Gastrocnemius medialis (tissue), 4 donors: ENCODE data around the gene NVL. TPM values are rescaled to one million over a fixed set of nuclear protein-coding genes. Genes with fewer than 3 reads are reported as not detected.

Source experiments
- ATAC-seq, 2 donors: fragments of 150-250 bp; one replicate each; pipeline ENCODE4 v1.9.1; 2016
- DNase-seq, 2 donors: peaks; one replicate each; pipeline ENCODE4 v3.0.0-alpha.2; 2019
- H3K27ac ChIP-seq, 4 donors: fragments of 200-600 bp; sonication (generic); 1 replicate in 1 of 4; 2 replicates in 3 of 4; pipeline ENCODE4 v1.5.1; 2016 to 2018; ENCODE audit warnings: mild to moderate bottlenecking in 2 of 4, moderate library complexity in 1 of 4
- H3K27me3 ChIP-seq, 3 donors: fragments of 200-600 bp; sonication (generic) in 2 of 3; 1 replicate in 1 of 3; 2 replicates in 2 of 3; pipeline versions ENCODE4 v1.5.1 to v1.6.0; 2016 to 2019; ENCODE audit warnings: mild to moderate bottlenecking in 1 of 3, moderate library complexity in 1 of 3
- H3K36me3 ChIP-seq, 2 donors: fragments of 200-600 bp; sonication (generic) in 1 of 2; one replicate each; pipeline ENCODE4 v1.5.1; 2017 to 2018
- H3K4me1 ChIP-seq, 2 donors: fragments of 200-600 bp; sonication (generic) in 1 of 2; one replicate each; pipeline ENCODE4 v1.5.1; 2016 to 2017; ENCODE audit warnings: mild to moderate bottlenecking in 2 of 2
- H3K4me3 ChIP-seq, 4 donors: fragments of 200-600 bp; sonication (generic) in 3 of 4; 1 replicate in 1 of 4; 2 replicates in 3 of 4; pipeline ENCODE4 v1.5.1; 2016 to 2019; ENCODE audit warnings: mild to moderate bottlenecking in 2 of 4
- H3K9me3 ChIP-seq, 3 donors: fragments of 200-600 bp; sonication (generic) in 2 of 3; 1 replicate in 1 of 3; 2 replicates in 2 of 3; pipeline ENCODE4 v1.5.1; 2016 to 2019
- POLR2A ChIP-seq, 2 donors: fragments of 450-650 bp; IDR thresholded peaks; one replicate each; pipeline ENCODE4 v1.6.1; 2017; ENCODE audit warnings: antibody characterized with exemption in 2 of 2, mild to moderate bottlenecking in 2 of 2, moderate library complexity in 2 of 2
- in situ Hi-C, 4 donors: fragments of 200-750 bp; cut with MboI; loops; one replicate each; pipeline versions ENCODE4 v1.15.0 to v1.8.0; 2017; ENCODE audit warnings: low sequenced_read_pairs in 4 of 4
- intact Hi-C: fragments of 100-400 bp; cut with DNase I; formaldehyde crosslinking; loops from one replicate; pipeline ENCODE4 v1.15.1; 2023; ENCODE audit warnings: low total_unique reads
- total RNA-seq, 4 donors: library from RNA; depleted of rRNA; stranded (reverse); fragments of >200 nt; gene quantifications; one replicate each; pipeline versions ENCODE4 v1.1.0 to v1.2.3, GENCODE V29; 2016
- TF ChIP-seq, protein P1 (sequence below), 5 experiments: fragments of 450-650 bp in 3 of 5; fragments of 200-600 bp in 2 of 5; sonication (generic) in 2 of 5; IDR thresholded peaks in 4 of 5; conservative IDR thresholded peaks in 1 of 5; 1 replicate in 4 of 5; 2 replicates in 1 of 5; pipeline ENCODE4 v1.5.1; 2016 to 2019; ENCODE audit warnings: antibody characterized with exemption in 5 of 5, mild to moderate bottlenecking in 3 of 5, moderate library complexity in 3 of 5

The NVL gene
- total RNA-seq, 4 donors from 2014 or later, result 6.5 to 32.5 (median 7.7) TPM

DNA sequence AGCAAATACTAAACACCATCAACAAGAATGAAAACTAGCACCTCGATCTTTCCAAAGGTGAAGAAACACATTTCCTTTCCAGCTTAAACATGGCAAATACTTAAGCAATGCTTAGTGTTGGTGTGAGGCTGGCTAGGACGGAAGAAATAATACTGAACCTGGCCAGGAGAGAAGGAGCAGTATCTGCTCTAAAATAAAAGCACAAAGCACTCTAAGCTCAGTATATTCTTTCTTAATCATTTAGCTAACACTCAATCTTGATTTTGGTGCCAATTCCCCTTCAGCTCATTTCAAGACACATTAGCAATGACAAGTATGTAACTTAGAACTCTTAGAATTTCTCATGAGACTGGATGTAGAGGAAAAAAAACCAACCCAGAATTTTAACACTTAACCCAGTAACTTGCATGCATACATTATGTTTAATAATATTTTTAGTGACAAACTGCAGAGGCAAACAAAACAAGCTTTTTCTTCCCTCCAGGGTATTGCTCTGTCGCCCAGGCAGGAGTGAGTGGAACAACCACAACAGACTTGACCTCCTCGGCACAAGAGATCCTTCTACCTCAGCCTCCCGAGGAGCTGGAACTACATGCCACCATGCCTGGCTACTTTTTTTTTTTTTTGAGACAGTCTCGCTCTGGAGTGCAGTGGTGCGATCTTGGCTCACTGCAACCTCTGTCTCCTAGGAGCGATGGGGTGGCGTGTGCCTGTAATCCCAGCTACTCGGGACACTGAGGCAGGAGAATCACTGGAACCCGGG is 92.7 kb downstream of the NVL start:
- Histone ChIP-seq H3K36me3 (peaks cover 0 to 21% of the 10 kb centered on the region in 2 donors), H3K4me3 (no peak overlapping the region), H3K27ac (no peak overlapping the region), H3K27me3 (no peaks in the 10 kb centered on the region), H3K4me1 (no peaks in the 10 kb centered on the region), H3K9me3 (no peaks in the 10 kb centered on the region)
- intact Hi-C loops, result no loop called here
- in situ Hi-C loops, result no loop called here
- ATAC-seq (no peak), DNase-seq (no peak)
- TF ChIP-seq, protein P1, sequence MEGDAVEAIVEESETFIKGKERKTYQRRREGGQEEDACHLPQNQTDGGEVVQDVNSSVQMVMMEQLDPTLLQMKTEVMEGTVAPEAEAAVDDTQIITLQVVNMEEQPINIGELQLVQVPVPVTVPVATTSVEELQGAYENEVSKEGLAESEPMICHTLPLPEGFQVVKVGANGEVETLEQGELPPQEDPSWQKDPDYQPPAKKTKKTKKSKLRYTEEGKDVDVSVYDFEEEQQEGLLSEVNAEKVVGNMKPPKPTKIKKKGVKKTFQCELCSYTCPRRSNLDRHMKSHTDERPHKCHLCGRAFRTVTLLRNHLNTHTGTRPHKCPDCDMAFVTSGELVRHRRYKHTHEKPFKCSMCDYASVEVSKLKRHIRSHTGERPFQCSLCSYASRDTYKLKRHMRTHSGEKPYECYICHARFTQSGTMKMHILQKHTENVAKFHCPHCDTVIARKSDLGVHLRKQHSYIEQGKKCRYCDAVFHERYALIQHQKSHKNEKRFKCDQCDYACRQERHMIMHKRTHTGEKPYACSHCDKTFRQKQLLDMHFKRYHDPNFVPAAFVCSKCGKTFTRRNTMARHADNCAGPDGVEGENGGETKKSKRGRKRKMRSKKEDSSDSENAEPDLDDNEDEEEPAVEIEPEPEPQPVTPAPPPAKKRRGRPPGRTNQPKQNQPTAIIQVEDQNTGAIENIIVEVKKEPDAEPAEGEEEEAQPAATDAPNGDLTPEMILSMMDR (IDR thresholded peaks at IDR 0.05 in 4 of 5, conservative IDR thresholded peaks at IDR 0.05 in 1 of 5), result no peak
- no peak for TF ChIP-seq POLR2A (IDR thresholded peaks at IDR 0.05)

DNA sequence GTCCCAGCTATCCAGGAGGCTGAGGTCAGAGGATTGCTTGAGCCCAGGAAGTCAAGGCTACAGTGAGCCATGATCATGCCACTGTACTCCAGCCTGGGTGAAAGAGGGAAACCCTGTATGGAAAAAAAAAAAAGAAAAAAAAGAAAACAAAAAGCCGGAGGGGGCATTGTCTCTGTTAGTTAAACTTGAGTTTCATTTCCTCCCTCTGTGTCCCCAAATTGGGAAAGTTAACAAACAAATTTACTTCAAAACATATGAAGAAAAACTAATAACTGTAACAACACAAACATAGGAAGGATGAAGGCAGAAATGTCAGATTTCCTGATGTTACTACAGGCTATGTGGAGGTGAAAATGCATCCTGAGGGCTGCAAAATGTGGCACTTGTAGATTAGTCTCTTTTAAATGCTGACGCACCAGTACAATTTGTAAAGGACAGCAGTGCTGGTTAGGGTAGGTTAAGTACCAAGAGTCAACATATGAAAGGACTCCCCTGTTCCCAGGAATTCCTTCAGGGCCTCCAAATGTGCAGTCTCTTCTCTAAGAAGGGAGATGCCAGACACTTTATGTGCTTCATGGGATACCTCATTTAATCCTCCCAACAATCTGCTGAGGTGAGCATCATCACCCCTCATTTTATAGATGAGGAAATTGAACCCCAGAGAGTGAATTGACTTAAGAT is 94.0 kb downstream of the NVL start:
- no peak for TF ChIP-seq POLR2A (IDR thresholded peaks at IDR 0.05)
- TF ChIP-seq, protein P1 (IDR thresholded peaks at IDR 0.05 in 4 of 5, conservative IDR thresholded peaks at IDR 0.05 in 1 of 5), result no peak
- H3K4me1 ChIP-seq, result no peaks in the 10 kb centered on the region
- peaks cover 0 to 31% of the 10 kb centered on the region in 2 donors for H3K36me3 ChIP-seq
- H3K4me3 ChIP-seq, result no peak overlapping the region
- ATAC-seq (no peak), DNase-seq (no peak)
- no peaks in the 10 kb centered on the region for H3K9me3 ChIP-seq
- intact Hi-C loops, result no loop called here
- in situ Hi-C loops, result no loop called here
- no peak overlapping the region for H3K27ac ChIP-seq
- H3K27me3 ChIP-seq, result no peaks in the 10 kb centered on the region

- DNase-seq (no peak), ATAC-seq (no peak)
- Histone ChIP-seq H3K9me3 (no peaks in the 10 kb centered on the region), H3K27me3 (no peaks in the 10 kb centered on the region), H3K36me3 (peaks cover 0 to 50% of the 10 kb centered on the region in 2 donors), H3K27ac (no peak overlapping the region), H3K4me3 (no peak overlapping the region), H3K4me1 (no peaks in the 10 kb centered on the region)
- in situ Hi-C loops, result no loop called here
- intact Hi-C loops, result no loop called here
- no peak for TF ChIP-seq POLR2A (IDR thresholded peaks at IDR 0.05)
- TF ChIP-seq, protein P1 (IDR thresholded peaks at IDR 0.05 in 4 of 5, conservative IDR thresholded peaks at IDR 0.05 in 1 of 5), result no peak
These were observed 96.0 kb downstream of the NVL start for GRCh38 chr1:224234017-224234416.

DNA sequence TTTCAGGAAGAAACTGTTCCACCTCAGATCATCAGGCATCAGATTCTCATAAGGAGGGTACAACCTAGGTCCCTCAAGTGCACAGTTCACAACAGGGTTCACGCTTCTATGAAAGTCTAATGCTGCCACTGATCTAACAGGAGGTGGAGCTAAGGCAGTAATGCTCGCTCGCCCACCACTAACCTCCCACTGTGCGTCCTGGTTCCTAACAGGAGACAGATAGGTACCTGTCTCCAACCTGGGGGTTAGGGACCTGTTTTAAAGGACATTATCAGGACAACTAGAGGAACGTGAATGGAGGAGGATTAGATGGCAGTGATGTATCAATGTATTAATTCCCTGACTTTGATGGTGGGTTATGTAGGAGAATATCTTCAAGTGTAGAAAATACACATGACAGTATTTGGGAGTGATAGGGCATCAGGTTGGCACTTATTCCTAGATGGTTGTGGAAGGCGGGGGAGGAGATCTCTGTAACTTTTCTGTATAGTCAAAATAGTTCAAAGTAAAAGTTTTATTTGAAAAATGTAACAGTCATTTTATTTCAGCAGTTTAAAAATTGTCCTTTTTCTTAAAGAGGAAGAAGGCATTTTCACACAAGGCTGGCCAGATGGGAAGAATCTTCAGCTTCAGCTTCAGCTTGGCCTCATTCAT is 103.0 kb downstream of the NVL start:
- H3K27ac ChIP-seq, result no peak overlapping the region
- H3K36me3 ChIP-seq, result peaks cover 0 to 51% of the 10 kb centered on the region in 2 donors
- ATAC-seq (no peak), DNase-seq (no peak)
- TF ChIP-seq POLR2A (IDR thresholded peaks at IDR 0.05), result no peak
- TF ChIP-seq, protein P1 (IDR thresholded peaks at IDR 0.05 in 4 of 5, conservative IDR thresholded peaks at IDR 0.05 in 1 of 5), result no peak
- H3K4me3 ChIP-seq, result no peak overlapping the region
- in situ Hi-C loops (no loop called here), intact Hi-C loops (no loop called here)
- no peaks in the 10 kb centered on the region for H3K27me3 ChIP-seq
- H3K4me1 ChIP-seq, result peaks cover 0 to 6% of the 10 kb centered on the region in 2 donors
- H3K9me3 ChIP-seq, result no peaks in the 10 kb centered on the region
